ENCODE measurements around the gene DOC2A. TPM values are rescaled to one million over a fixed set of nuclear protein-coding genes. Genes with fewer than 3 reads are reported as not detected.

The DOC2A gene
- total and polyA plus RNA-seq, 12 donors: 0.27 to 2.7 (median 0.55) TPM; not detected in 6

DNA sequence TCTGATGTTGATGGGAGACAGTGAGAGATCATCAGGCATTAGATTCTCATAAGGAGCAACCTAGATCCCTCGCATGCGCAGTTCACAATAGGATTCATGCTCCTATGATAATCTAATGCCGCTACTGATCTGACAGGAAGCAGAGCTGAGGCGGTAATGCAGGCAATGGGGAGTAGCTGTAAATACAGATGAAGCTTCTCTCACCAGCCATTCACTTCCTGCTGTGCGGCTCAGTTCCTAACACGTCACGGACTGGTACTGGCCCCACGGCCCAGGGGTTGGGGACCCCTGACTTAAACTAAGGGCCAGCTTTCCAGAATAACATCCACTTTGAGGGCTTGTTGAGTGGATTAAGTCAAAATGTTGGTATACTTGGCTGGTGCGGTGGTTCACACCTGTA lies 51.5 kb downstream of the DOC2A start:
- Histone ChIP-seq H3K27ac (no peak overlapping the region), H3K27me3 (peaks cover 0 to 4% (median 0%) of the 10 kb centered on the region in 7 donors), H3K4me3 (no peak overlapping the region), H3K36me3 (peaks cover 0 to 12% (median 0%) of the 10 kb centered on the region in 9 donors), H3K4me1 (peaks cover 0 to 27% (median 18%) of the 10 kb centered on the region in 9 donors), H3K9me3 (no peaks in the 10 kb centered on the region)
- TF ChIP-seq, protein P1, sequence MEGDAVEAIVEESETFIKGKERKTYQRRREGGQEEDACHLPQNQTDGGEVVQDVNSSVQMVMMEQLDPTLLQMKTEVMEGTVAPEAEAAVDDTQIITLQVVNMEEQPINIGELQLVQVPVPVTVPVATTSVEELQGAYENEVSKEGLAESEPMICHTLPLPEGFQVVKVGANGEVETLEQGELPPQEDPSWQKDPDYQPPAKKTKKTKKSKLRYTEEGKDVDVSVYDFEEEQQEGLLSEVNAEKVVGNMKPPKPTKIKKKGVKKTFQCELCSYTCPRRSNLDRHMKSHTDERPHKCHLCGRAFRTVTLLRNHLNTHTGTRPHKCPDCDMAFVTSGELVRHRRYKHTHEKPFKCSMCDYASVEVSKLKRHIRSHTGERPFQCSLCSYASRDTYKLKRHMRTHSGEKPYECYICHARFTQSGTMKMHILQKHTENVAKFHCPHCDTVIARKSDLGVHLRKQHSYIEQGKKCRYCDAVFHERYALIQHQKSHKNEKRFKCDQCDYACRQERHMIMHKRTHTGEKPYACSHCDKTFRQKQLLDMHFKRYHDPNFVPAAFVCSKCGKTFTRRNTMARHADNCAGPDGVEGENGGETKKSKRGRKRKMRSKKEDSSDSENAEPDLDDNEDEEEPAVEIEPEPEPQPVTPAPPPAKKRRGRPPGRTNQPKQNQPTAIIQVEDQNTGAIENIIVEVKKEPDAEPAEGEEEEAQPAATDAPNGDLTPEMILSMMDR (IDR thresholded peaks at IDR 0.05): no peak
- intact Hi-C loops (cut with DNase I): no loop called here
- ATAC-seq: no peak
- 81 to 85% methylated on average over 9 of the region's 9 CpGs for WGBS, 2 donors
- no peak for DNase-seq

DNA sequence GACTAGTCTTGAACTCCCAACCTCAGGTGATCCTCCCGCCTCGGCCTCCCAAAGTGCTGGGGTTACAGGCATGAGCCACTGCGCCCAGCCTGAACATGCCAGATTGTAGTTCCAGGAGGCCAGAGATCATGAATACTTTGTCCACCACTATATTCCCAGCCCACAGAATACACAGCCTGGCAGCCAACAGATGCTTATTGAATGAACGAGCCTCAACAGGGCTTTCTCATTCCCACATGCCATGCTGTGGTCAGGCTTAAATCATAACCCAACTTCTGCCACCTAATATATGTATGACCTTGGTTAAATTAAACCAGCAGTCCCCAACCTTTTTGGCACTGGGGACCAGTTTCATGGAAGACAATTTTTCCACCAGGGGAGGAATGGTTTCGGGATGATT lies 52.1 kb downstream of the DOC2A start:
- no peak for DNase-seq
- Histone ChIP-seq H3K36me3 (peaks cover 0 to 6% (median 0%) of the 10 kb centered on the region in 9 donors), H3K4me1 (peaks cover 0 to 22% (median 17%) of the 10 kb centered on the region in 9 donors), H3K4me3 (no peak overlapping the region), H3K9me3 (no peaks in the 10 kb centered on the region), H3K27me3 (peaks cover 0 to 4% (median 0%) of the 10 kb centered on the region in 7 donors), H3K27ac (no peak overlapping the region)
- no peak for ATAC-seq
- TF ChIP-seq, protein P1 (IDR thresholded peaks at IDR 0.05): no peak
- 93 to 94% methylated on average over 5 of the region's 5 CpGs for WGBS, 2 donors
- intact Hi-C loops (cut with DNase I): no loop called here

Other genes starting within 250 kb of the DOC2A start
- gene ZG16, start 232.8 kb downstream of the DOC2A start, total RNA-seq: not detected
- under 1 TPM in 1 of 2 donors, not detected in 1; 0.01 TPM for gene ZG16, start 232.8 kb downstream of the DOC2A start, polyA plus RNA-seq
- gene KIF22, start 220.3 kb downstream of the DOC2A start, total RNA-seq: 10 to 100 TPM; 28.6 to 48.2 (median 38.6) TPM
- gene KIF22, start 220.3 kb downstream of the DOC2A start, polyA plus RNA-seq: 100 to 1,000 TPM in 1 of 2 donors, 10 to 100 TPM in 1; 16.3 to 136 TPM
- 100 to 1,000 TPM in 2 of 10 donors, 10 to 100 TPM in 8; 44.2 to 115 (median 60.5) TPM for gene MAZ, start 204.5 kb downstream of the DOC2A start, total RNA-seq
- 100 to 1,000 TPM in 1 of 2 donors, 10 to 100 TPM in 1; 73.8 to 114 TPM for gene MAZ, start 204.5 kb downstream of the DOC2A start, polyA plus RNA-seq
- gene PRRT2, start 198.8 kb downstream of the DOC2A start, total RNA-seq: 1 to 10 TPM in 8 of 10 donors, under 1 TPM in 2; 0.74 to 2.4 (median 1.1) TPM
- gene PRRT2, start 198.8 kb downstream of the DOC2A start, polyA plus RNA-seq: 1 to 10 TPM in 1 of 2 donors, under 1 TPM in 1; 0.62 to 6.3 TPM
- 10 to 100 TPM in 9 of 10 donors, 1 to 10 TPM in 1; 9.6 to 14.8 (median 12.0) TPM for gene PAGR1, start 194.9 kb downstream of the DOC2A start, total RNA-seq
- gene PAGR1, start 194.9 kb downstream of the DOC2A start, polyA plus RNA-seq: 10 to 100 TPM; 28.7 to 35.1 TPM
- 100 to 1,000 TPM in 1 of 10 donors, 10 to 100 TPM in 9; 24.5 to 122 (median 37.4) TPM for gene MVP, start 190.6 kb downstream of the DOC2A start, total RNA-seq
- gene MVP, start 190.6 kb downstream of the DOC2A start, polyA plus RNA-seq: 10 to 100 TPM; 50.9 to 53.0 TPM
- gene CDIPT, start 147.8 kb downstream of the DOC2A start, total RNA-seq: 10 to 100 TPM; 61.8 to 87.0 (median 72.7) TPM
- 10 to 100 TPM; 55.1 to 99.6 TPM for gene CDIPT, start 147.8 kb downstream of the DOC2A start, polyA plus RNA-seq
- gene SEZ6L2, start 111.5 kb downstream of the DOC2A start, total RNA-seq: 1 to 10 TPM in 2 of 10 donors, under 1 TPM in 8; 0.17 to 1.2 (median 0.73) TPM
- under 1 TPM in 1 of 2 donors, not detected in 1; 0.61 TPM for gene SEZ6L2, start 111.5 kb downstream of the DOC2A start, polyA plus RNA-seq
- 1 to 10 TPM in 1 of 10 donors, under 1 TPM in 5, not detected in 4; 0.20 to 1.1 (median 0.75) TPM for gene ASPHD1, start 110.5 kb downstream of the DOC2A start, total RNA-seq
- under 1 TPM in 1 of 2 donors, not detected in 1; 0.28 TPM for gene ASPHD1, start 110.5 kb downstream of the DOC2A start, polyA plus RNA-seq
- gene KCTD13, start 84.8 kb downstream of the DOC2A start, total RNA-seq: 1 to 10 TPM; 5.4 to 8.2 (median 7.3) TPM
- 10 to 100 TPM in 1 of 2 donors, 1 to 10 TPM in 1; 5.2 to 18.0 TPM for gene KCTD13, start 84.8 kb downstream of the DOC2A start, polyA plus RNA-seq
- gene TMEM219, start 48.9 kb downstream of the DOC2A start, total RNA-seq: 100 to 1,000 TPM in 1 of 10 donors, 10 to 100 TPM in 9; 53.0 to 105 (median 67.1) TPM
- gene TMEM219, start 48.9 kb downstream of the DOC2A start, polyA plus RNA-seq: 10 to 100 TPM; 80.4 to 85.9 TPM
- 10 to 100 TPM; 27.0 to 40.6 (median 32.7) TPM for gene TAOK2, start 37.2 kb downstream of the DOC2A start, total RNA-seq
- gene TAOK2, start 37.2 kb downstream of the DOC2A start, polyA plus RNA-seq: 10 to 100 TPM; 27.6 to 50.4 TPM
- 10 to 100 TPM; 14.4 to 23.2 (median 17.1) TPM for gene HIRIP3, start 15.4 kb downstream of the DOC2A start, total RNA-seq
- gene HIRIP3, start 15.4 kb downstream of the DOC2A start, polyA plus RNA-seq: 10 to 100 TPM; 17.9 to 22.4 TPM
- 10 to 100 TPM; 23.2 to 34.8 (median 30.6) TPM for gene INO80E, start 14.8 kb downstream of the DOC2A start, total RNA-seq
- 10 to 100 TPM; 63.2 to 80.4 TPM for gene INO80E, start 14.8 kb downstream of the DOC2A start, polyA plus RNA-seq
- gene C16orf92, start 12.2 kb upstream of the DOC2A start, total RNA-seq: not detected
- gene C16orf92, start 12.2 kb upstream of the DOC2A start, polyA plus RNA-seq: not detected
- not detected for gene TLCD3B, start 20.2 kb upstream of the DOC2A start, total RNA-seq
- gene TLCD3B, start 20.2 kb upstream of the DOC2A start, polyA plus RNA-seq: under 1 TPM in 1 of 2 donors, not detected in 1; 0.29 TPM
- gene ALDOA, start 54.7 kb upstream of the DOC2A start, total RNA-seq: 1,000 to 10,000 TPM; 3,057 to 4,582 (median 3,914) TPM
- 1,000 to 10,000 TPM; 2,873 to 3,079 TPM for gene ALDOA, start 54.7 kb upstream of the DOC2A start, polyA plus RNA-seq
- 10 to 100 TPM; 35.2 to 50.0 (median 42.4) TPM for gene PPP4C, start 65.0 kb upstream of the DOC2A start, total RNA-seq
- gene PPP4C, start 65.0 kb upstream of the DOC2A start, polyA plus RNA-seq: 10 to 100 TPM; 34.5 to 82.1 TPM
- 1 to 10 TPM in 1 of 10 donors, under 1 TPM in 9; 0.28 to 1.4 (median 0.57) TPM for gene TBX6, start 80.9 kb upstream of the DOC2A start, total RNA-seq
- 1 to 10 TPM in 1 of 2 donors, under 1 TPM in 1; 0.28 to 1.7 TPM for gene TBX6, start 80.9 kb upstream of the DOC2A start, polyA plus RNA-seq
- 100 to 1,000 TPM in 1 of 10 donors, 10 to 100 TPM in 9; 31.5 to 117 (median 42.6) TPM for gene YPEL3, start 85.2 kb upstream of the DOC2A start, total RNA-seq
- 100 to 1,000 TPM in 1 of 2 donors, 10 to 100 TPM in 1; 75.5 to 203 TPM for gene YPEL3, start 85.2 kb upstream of the DOC2A start, polyA plus RNA-seq
- 1 to 10 TPM in 9 of 10 donors, under 1 TPM in 1; 0.85 to 3.6 (median 1.5) TPM for gene GDPD3, start 102.5 kb upstream of the DOC2A start, total RNA-seq
- 1 to 10 TPM; 1.2 to 6.4 TPM for gene GDPD3, start 102.5 kb upstream of the DOC2A start, polyA plus RNA-seq
- gene MAPK3, start 112.2 kb upstream of the DOC2A start, total RNA-seq: 10 to 100 TPM; 40.9 to 65.2 (median 51.8) TPM
- gene MAPK3, start 112.2 kb upstream of the DOC2A start, polyA plus RNA-seq: 10 to 100 TPM; 39.9 to 56.3 TPM
- gene CORO1A, start 172.6 kb upstream of the DOC2A start, total RNA-seq: 10 to 100 TPM in 3 of 10 donors, 1 to 10 TPM in 7; 3.3 to 54.6 (median 5.5) TPM
- 10 to 100 TPM; 11.5 to 15.3 TPM for gene CORO1A, start 172.6 kb upstream of the DOC2A start, polyA plus RNA-seq
- 10 to 100 TPM; 38.2 to 74.4 (median 55.8) TPM for gene BOLA2B, start 182.6 kb upstream of the DOC2A start, total RNA-seq
- 100 to 1,000 TPM; 193 to 226 TPM for gene BOLA2B, start 182.6 kb upstream of the DOC2A start, polyA plus RNA-seq
- gene SLX1A, start 182.8 kb upstream of the DOC2A start, total RNA-seq: 10 to 100 TPM in 8 of 10 donors, 1 to 10 TPM in 2; 8.3 to 29.0 (median 17.7) TPM
- gene SLX1A, start 182.8 kb upstream of the DOC2A start, polyA plus RNA-seq: 10 to 100 TPM; 56.6 to 57.8 TPM
- gene SULT1A3, start 188.2 kb upstream of the DOC2A start, total RNA-seq: 10 to 100 TPM in 2 of 10 donors, 1 to 10 TPM in 7, under 1 TPM in 1; 0.59 to 14.5 (median 5.9) TPM
- gene SULT1A3, start 188.2 kb upstream of the DOC2A start, polyA plus RNA-seq: 10 to 100 TPM in 1 of 2 donors, 1 to 10 TPM in 1; 9.8 to 35.0 TPM
- 1 to 10 TPM in 8 of 10 donors, not detected in 2; 2.5 to 8.2 (median 4.6) TPM for gene NPIPB13, start 237.5 kb upstream of the DOC2A start, total RNA-seq
- 1 to 10 TPM; 2.0 to 9.8 TPM for gene NPIPB13, start 237.5 kb upstream of the DOC2A start, polyA plus RNA-seq

Measured in heart right ventricle (tissue), 16 donors.